GM12873 (cell line): ENCODE results near the gene ELFN2.

Source experiments
- TF ChIP-seq, protein P1 (sequence below): IDR thresholded peaks from 2 replicates; pipeline ENCODE4 v1.5.1; 2012; ENCODE audit warnings: low read depth, mild to moderate bottlenecking, moderate library complexity, low read length, control low read depth; ENCODE audit not compliant: insufficient read depth; ENCODE audit errors: missing control alignments

Gene ELFN2

DNA sequence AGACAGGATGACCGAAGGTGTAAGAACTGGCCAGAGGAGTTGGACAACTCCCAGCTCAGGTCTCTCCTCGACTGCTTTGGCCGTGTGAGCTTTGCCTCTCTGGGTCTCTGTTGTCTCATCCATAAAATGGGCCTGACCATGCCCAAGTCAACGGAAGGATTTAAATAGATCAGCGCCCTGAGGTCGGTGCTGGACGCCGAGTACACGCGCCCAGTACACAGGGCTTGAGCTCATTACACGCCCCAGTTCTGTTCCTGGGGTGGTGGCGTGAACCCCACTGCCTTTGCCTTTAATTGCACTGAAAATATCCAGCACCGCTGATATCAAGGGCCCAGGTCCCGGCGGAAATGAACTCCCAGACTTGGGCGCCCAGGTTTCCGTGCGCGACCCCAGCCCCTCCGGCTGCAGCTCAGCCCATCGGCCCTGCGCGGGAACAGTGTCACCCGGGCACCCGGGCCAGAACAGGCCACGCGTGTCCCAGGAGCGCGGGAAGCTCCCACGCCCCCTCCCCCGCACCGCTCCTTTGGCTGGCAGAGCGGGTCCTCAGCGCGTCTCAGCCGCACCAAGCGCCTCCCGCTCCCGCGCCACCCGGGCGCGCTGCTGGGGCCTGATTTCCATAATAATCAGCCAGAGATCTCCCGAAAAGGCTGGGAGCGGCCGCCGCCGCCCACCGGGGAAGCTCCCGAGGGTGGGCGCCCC is 102.8 kb downstream of the ELFN2 start:
- TF ChIP-seq, protein P1, sequence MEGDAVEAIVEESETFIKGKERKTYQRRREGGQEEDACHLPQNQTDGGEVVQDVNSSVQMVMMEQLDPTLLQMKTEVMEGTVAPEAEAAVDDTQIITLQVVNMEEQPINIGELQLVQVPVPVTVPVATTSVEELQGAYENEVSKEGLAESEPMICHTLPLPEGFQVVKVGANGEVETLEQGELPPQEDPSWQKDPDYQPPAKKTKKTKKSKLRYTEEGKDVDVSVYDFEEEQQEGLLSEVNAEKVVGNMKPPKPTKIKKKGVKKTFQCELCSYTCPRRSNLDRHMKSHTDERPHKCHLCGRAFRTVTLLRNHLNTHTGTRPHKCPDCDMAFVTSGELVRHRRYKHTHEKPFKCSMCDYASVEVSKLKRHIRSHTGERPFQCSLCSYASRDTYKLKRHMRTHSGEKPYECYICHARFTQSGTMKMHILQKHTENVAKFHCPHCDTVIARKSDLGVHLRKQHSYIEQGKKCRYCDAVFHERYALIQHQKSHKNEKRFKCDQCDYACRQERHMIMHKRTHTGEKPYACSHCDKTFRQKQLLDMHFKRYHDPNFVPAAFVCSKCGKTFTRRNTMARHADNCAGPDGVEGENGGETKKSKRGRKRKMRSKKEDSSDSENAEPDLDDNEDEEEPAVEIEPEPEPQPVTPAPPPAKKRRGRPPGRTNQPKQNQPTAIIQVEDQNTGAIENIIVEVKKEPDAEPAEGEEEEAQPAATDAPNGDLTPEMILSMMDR = no peak

GRCh38 chr22:37320726-37321677 is 106.3 kb downstream of the ELFN2 start:
- TF ChIP-seq, protein P1 = no peak

- TF ChIP-seq, protein P1 = no peak
These were observed 107.8 kb downstream of the ELFN2 start for GRCh38 chr22:37319469-37319868.

DNA sequence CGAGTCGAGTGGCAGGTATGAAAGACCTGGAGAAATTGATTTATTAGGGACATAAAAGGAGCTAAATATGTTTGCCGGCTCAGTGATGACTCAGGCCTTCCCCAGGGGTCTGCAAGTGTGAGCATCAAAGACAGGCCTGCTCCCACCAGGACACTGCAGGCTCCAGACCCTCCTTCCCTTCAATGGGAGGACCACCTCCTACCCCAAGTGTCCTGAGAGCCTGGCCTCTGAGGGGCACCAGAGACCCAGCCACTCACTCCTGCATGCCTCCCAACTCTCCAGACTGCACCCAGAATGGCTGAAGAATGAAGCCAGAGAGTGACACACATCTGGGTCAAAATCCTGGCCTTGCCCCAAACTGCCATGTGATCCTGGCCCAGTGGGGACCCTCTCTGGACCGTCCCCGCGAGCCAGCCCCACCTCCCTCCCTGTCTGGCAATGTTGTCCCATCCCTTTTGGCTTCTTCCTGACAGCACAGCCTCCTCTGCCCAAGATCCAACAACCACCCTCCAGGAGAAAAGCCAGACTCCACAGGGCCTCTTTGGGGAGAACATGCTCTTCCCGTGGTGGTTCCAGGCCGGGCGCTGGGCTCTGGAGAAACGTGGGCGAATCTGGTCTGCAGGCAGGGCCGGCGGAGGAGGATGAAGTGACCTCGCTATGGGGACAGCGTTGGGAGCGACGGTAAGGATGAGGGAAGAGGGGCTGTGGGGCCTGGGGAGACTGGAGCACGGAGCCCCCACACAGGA is 108.7 kb downstream of the ELFN2 start:
- TF ChIP-seq, protein P1 = no peak
